HG03103 (cell line): Measurements from ENCODE around the gene AQP3.
"Not testable (repeated sequence)": the region's sequence is repeated elsewhere in the genome, so short reads cannot be mapped to it uniquely, and the experiment has no call there.

Experiments
- ATAC-seq: cut with Tn5 transposase; IDR thresholded peaks from one replicate; pipeline ENCODE4 v1.9.1; 2021; ENCODE audit warnings: low read depth; ENCODE audit not compliant: unreplicated experiment

The AQP3 gene

GRCh38 chr9:33465596-33466564 lies 18.5 kb upstream of the AQP3 start:
- ATAC-seq, result no peak

GRCh38 chr9:33465096-33465495 lies 17.7 kb upstream of the AQP3 start:
- ATAC-seq, result no peak

GRCh38 chr9:33464045-33464636 lies 16.7 kb upstream of the AQP3 start:
- ATAC-seq, result no peak

- ATAC-seq, result no peak
Measured at GRCh38 chr9:33463151-33463550, 15.8 kb upstream of the AQP3 start.

- no peak for ATAC-seq
Measured at GRCh38 chr9:33461492-33461891, 14.1 kb upstream of the AQP3 start.

- ATAC-seq, result no peak
Measured at GRCh38 chr9:33460854-33461253, 13.5 kb upstream of the AQP3 start.

GRCh38 chr9:33459115-33459514 lies 11.7 kb upstream of the AQP3 start:
- ATAC-seq, result no peak

- no peak for ATAC-seq
Measured at GRCh38 chr9:33458444-33458843, 11.1 kb upstream of the AQP3 start.

GRCh38 chr9:33455945-33456344 lies 8.6 kb upstream of the AQP3 start:
- ATAC-seq, result no peak

- ATAC-seq, result not testable (repeated sequence)
Measured at GRCh38 chr9:33455456-33455855, 8.1 kb upstream of the AQP3 start.

- ATAC-seq, result not testable (repeated sequence)
Measured at GRCh38 chr9:33454661-33455026, 7.3 kb upstream of the AQP3 start.

GRCh38 chr9:33453999-33454660 lies 6.7 kb upstream of the AQP3 start:
- ATAC-seq, result no peak

- ATAC-seq, result no peak
Measured at GRCh38 chr9:33453286-33453860, 6.0 kb upstream of the AQP3 start.

- no peak for ATAC-seq
Measured at GRCh38 chr9:33452828-33453271, 5.5 kb upstream of the AQP3 start.

GRCh38 chr9:33450621-33451146 lies 3.3 kb upstream of the AQP3 start:
- no peak for ATAC-seq

GRCh38 chr9:33449715-33450114 lies 2.3 kb upstream of the AQP3 start:
- ATAC-seq, result no peak

- no peak for ATAC-seq
Measured at GRCh38 chr9:33447799-33448553, 583 bp upstream of the AQP3 start.

- peak; percentile 71 for ATAC-seq
Measured at GRCh38 chr9:33446240-33446945, 1.0 kb downstream of the AQP3 start.
